ENCODE data around the gene BNIP3.

Gene BNIP3, protein sequence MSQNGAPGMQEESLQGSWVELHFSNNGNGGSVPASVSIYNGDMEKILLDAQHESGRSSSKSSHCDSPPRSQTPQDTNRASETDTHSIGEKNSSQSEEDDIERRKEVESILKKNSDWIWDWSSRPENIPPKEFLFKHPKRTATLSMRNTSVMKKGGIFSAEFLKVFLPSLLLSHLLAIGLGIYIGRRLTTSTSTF

GRCh38 chr10:131981429-131982184 is at the start of gene BNIP3:
TSS of gene BNIP3 (minus strand) at chr10:131981923. CDS start at chr10:131981806, 117 bp downstream.
- intact Hi-C loops (cut with DNase I; ENCODE audit: low total_unique reads): loop anchor here (2.0 kb wide), 1 partner anchor 81 kb away; the partner anchor contains the start of gene PPP2R2D
- peak in 1 of 2 experiments; percentile 4 for TF ChIP-seq CTCF (IDR thresholded peaks at IDR 0.05)
- Histone ChIP-seq H3K36me3 (no peaks in the 10 kb centered on the region), H3K27me3 (no peaks in the 10 kb centered on the region), H3K27ac (peak within 1 kb of the TSS; percentile 72 to 82), H3K4me3 (peak within 1 kb of the TSS; percentile 93), H3K4me1 (peaks cover 0 to 28% (median 14%) of the 10 kb centered on the region in 4 donors), H3K9me3 (no peaks in the 10 kb centered on the region)
- peak; percentile 93 to 96 for DNase-seq

- Histone ChIP-seq H3K27me3 (peaks cover 0 to 74% of the 10 kb centered on the region in 2 donors), H3K4me1 (peaks cover 0 to 4% (median 2%) of the 10 kb centered on the region in 4 donors), H3K9me3 (no peaks in the 10 kb centered on the region), H3K4me3 (no peak overlapping the region), H3K36me3 (no peaks in the 10 kb centered on the region), H3K27ac (no peak overlapping the region)
- intact Hi-C loops (cut with DNase I; ENCODE audit: low total_unique reads): no loop called here
- no peak for DNase-seq
- TF ChIP-seq CTCF (IDR thresholded peaks at IDR 0.05): no peak
Observed at GRCh38 chr10:132030898-132031463, 49.3 kb upstream of the BNIP3 start.

DNA sequence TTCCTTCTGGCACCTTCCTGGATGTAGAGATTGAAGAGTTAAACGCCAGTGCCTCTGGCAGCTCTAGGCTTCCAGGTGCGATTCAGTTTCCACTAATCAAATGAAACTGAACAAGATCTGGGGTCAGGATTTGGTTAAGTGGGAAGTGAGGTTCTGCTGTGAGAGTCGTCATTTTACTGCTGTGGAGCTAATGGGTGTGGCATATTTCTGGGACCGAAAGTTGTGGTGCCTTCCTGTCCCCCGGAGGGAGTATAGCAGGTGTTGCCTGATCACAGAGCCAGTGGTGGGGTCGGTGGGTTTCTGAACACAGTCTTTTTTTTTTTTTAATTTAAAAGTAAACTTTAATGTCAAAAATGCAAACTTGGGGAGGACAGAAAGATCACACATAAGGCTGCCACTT is 47.0 kb upstream of the BNIP3 start:
- Histone ChIP-seq H3K4me3 (no peak overlapping the region), H3K27ac (no peak overlapping the region), H3K27me3 (peaks cover 0 to 70% of the 10 kb centered on the region in 2 donors), H3K36me3 (no peaks in the 10 kb centered on the region), H3K4me1 (peaks cover 0 to 2% (median 0%) of the 10 kb centered on the region in 4 donors), H3K9me3 (no peaks in the 10 kb centered on the region)
- intact Hi-C loops (cut with DNase I; ENCODE audit: low total_unique reads): no loop called here
- TF ChIP-seq CTCF (IDR thresholded peaks at IDR 0.05): no peak
- no peak for DNase-seq

GRCh38 chr10:132027423-132027983 is 45.8 kb upstream of the BNIP3 start:
- no peak for DNase-seq
- Histone ChIP-seq H3K27me3 (peaks cover 0 to 66% of the 10 kb centered on the region in 2 donors), H3K4me1 (peaks cover 0 to 9% (median 4%) of the 10 kb centered on the region in 4 donors), H3K9me3 (no peaks in the 10 kb centered on the region), H3K27ac (no peak overlapping the region), H3K4me3 (no peak overlapping the region), H3K36me3 (no peaks in the 10 kb centered on the region)
- intact Hi-C loops (cut with DNase I; ENCODE audit: low total_unique reads): no loop called here
- TF ChIP-seq CTCF (IDR thresholded peaks at IDR 0.05): no peak

DNA sequence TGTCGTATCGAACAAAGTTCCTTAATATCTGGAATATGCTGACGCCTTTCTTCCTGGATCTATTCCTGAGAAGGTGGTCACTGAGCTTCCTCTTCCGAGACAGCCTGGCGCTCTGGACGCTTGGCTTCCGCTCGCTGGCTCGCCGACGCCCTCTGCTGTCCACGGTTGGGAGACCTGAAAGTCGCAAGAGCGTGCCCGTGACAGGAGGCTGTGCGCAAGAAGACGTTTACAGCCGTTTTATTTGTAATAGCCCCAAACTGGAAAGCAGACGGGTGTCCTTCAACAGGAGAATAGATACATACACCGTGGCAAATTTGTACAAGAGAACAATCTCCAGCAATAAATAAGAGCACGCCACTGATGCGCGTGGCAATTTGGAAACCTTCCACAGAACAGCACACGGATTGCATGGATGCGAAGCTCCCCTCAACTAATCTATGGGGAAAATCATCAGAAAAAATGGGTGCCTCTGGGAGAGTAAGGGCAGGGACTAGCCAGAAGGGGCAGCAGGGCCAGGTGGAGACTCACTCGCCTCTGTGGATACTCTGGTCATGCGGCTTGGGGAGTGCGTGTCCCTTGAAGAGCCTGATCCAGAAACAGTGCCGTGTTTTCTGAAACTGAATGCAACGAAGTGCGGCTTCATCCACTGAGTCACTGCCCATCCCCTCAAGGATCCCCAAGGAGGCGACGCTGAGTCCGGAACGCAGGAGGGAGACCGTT is 41.5 kb upstream of the BNIP3 start:
- Histone ChIP-seq H3K27me3 (peaks cover 0 to 47% of the 10 kb centered on the region in 2 donors), H3K4me1 (peaks cover 0 to 9% (median 4%) of the 10 kb centered on the region in 4 donors), H3K9me3 (no peaks in the 10 kb centered on the region), H3K27ac (no peak overlapping the region), H3K36me3 (no peaks in the 10 kb centered on the region), H3K4me3 (peak overlapping the region; percentile 4 to 28)
- intact Hi-C loops (cut with DNase I; ENCODE audit: low total_unique reads): loop anchor here (1.0 kb wide), 1 partner anchor 138 kb away; no protein-coding TSS in a partner anchor
- TF ChIP-seq CTCF (IDR thresholded peaks at IDR 0.05): peak; percentile 89 to 91
- DNase-seq: peak; percentile 66 to 84

All from tibial artery (tissue), 4 donors.